Dedifferentiated amniotic fluid mesenchymal stem cell (primary cell): ENCODE measurements around the gene TMEM11.
"Not testable (repeated sequence)": the region's sequence is repeated elsewhere in the genome, so short reads cannot be mapped to it uniquely, and the experiment has no call there.

Experiments
- DNase-seq: peaks from one replicate; pipeline ENCODE4 v3.0.0-alpha.2; 2016; ENCODE audit errors: extremely low spot score

Gene TMEM11

DNA sequence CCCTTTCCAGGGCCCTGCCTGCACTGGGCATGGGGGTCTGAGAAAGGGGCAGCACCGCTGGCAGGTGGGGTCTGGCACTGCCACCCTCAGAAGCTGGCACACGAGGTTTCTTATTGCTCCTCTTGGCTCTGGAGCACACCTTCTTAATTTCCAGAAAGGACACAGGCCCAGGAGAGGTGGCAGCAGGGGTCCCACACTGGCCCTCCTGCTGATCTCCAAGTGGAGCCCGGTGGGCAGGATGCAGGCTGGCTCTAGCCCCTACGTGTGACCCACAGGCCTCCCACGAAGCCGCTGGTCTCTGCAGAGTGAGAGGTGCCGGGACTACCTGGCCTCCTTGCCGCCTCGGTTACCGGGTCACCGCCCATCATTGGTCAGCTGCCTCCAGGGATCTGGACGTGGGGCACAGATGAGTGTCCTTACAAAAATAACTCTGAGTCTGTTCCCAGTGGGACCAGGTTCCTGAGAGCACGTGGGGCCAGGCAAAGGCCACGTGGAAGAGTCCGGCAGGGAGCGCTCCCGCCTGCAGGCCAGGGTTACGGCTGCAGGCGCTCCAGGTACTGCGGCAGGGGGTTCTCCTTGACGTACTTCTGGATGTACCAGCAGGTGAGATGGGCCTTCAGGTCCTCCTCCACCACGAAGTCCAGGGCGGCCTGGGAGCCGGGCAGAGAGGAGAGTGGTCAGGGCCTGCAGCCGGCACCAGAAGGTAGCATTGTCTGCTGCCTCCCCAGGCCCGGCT, 29.0 kb upstream of the TMEM11 start:
- no peak for DNase-seq

DNA sequence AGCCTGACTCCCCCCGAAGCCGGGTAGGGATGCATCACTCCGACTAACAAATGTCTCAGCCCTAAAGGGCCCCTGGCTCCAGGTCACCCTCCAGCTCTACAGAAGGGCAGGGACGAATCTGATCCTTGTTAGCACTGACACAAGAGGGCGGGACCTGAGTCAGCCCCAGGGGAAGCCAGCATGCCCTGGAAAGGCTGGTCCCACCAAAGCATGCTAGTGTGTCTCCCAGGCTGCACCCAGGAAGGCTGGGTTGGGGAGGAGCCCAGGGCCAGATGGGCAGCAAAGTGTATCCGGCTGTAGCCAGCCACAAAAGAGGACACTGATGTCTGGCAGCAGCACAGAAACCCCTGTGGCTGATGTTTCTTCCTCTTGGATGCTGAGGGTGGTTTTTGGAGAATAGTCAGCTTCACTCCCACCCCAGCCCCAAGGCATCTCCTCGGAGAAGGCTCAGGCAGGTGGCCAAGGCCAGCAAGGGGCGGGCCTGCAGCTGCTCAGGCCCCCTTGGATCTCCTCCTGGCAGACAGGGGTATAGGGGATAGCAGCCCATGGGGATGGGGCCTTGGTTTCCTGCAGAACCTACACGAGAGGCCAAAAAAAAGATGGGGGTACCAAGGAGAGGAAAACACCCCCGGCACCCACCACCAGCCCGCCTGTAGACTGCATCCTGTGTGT, 28.2 kb upstream of the TMEM11 start:
- no peak for DNase-seq

DNA sequence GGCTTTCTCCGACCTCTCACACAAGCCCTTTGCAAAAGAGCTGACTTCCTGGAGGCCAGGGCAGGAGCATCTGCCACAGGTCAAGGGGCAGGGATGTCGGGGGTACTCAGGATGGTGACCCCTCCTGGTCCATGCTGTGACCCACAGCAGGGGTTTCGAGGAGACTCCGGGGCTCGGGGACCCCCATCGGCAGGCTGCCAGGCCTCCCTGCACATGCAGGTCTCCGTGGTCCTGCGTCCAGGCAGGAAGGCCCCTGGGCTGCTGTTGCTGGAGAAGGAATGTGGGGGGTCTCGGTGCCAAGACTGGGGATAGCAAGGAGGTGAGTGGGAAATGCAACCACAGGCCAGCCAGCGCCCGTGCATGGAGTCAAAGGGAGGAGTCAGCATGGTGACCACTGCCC, 27.6 kb upstream of the TMEM11 start:
- no peak for DNase-seq

DNA sequence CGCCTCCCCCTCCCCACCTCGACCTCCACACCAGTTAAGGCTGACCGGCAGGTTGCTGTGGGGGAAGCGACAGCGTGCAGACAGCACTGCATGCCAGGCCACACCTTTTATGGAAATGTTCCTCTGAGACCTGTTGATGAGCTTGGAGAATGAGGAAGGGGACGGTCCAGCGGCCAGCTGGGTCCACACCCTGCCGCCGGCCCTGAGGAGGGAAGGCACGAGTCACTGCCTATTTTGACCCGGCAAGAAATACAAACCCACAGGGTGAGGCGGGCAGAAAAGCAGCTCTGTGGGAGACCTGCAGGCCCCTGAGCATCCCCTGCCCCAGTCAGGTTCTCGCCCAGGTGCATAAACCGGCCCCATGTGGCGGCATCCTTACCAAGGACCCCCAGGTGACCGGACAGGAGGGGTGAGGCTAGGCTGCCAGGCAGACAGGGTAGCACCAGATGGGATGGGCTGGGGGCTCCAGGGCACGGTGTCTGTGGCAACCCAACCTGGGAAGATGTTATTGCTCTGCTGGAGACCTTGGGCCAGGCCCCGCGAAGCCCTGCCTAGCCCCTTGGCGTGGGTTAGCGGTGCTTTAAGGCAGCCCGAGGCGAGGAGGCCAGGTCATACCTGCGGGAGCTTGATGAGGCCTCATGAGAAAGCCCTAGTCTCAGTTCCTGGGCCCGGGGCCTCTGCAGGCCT, 26.6 kb upstream of the TMEM11 start:
- no peak for DNase-seq

DNA sequence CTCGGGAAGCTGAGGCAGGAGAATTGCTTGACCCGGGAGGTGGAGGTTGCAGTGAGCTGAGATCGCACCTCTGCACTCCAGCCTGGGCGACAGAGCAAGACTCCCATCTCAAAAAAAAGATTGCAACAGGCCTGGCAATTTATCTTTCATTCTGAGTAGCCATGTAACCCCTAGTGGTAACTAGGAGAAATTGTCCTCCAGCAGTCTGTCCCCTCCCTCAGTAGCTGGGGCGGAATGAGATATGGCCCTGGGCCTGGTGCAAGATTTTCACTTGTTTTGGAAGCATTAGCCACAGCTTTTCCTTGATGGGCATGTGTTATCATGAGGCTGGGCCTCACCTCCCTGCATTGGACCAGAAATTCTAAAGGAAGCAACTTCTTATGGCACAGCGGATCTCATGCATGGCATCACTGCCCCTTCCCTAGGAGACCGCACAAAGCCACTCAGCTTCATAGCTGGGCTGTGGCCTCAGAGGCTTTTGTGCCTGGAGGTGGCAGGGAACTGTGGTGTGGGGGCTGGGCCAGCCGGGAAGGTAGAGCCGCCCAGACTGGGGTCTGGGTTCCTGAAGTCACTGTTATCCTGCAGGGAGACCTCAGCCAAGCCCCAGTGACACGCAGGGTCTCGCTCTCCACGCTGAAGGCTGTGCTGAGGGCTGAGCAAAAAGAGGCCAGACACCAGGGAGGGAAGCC, 25.9 kb upstream of the TMEM11 start:
- no peak for DNase-seq

DNA sequence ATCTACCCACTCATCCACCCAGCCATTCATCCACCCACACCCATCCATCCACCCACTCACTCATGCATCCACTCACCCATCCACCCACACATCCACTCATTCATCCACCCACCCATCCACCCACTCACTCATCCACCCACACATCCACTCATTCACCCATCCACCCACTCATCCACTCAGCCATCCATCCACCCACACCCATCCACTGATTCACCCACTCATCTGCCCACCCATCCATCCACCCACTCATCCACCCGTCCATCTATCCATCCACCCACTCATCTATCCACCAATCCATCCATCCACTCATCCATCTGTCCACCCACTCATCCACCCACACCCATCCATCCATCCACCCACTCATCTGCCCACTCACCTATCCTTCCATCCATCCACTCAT, 22.0 kb upstream of the TMEM11 start:
- no peak for DNase-seq

DNA sequence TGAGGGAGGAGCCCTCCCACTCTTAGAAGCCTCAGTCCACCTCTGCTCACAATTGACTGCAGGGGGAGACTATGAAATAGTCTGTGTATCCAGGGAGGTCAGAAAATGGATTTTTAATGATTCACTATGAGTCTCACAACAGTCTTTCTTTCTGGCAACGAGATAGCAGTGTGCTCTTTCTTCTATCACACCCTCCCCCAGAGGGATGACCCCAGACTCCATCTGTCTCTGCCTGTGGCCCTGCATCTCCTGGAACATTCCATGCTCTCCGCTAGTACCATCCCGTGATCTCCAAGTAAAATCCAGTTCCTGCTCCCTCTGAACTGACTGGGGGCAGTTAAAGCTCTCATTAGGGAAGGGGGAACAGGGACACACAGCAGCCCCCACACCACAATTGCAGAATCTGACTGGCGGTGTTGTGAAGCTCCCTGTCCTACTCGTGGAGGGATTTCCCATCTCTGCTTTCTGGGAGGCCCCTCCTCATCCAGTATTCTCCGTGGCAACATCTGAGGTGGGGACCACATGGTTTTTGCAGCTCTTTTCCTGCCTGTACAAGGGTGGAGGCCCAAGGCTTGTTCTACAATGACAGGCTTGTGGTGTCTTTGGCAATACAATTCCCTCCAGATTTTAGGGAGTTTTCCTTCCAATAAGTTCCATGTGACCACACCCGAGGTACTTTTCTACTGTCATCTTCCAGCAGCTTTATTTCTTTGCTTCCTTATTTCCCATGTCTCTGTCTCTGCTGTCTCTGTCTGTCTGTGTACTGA, 19.8 kb upstream of the TMEM11 start:
- no peak for DNase-seq

DNA sequence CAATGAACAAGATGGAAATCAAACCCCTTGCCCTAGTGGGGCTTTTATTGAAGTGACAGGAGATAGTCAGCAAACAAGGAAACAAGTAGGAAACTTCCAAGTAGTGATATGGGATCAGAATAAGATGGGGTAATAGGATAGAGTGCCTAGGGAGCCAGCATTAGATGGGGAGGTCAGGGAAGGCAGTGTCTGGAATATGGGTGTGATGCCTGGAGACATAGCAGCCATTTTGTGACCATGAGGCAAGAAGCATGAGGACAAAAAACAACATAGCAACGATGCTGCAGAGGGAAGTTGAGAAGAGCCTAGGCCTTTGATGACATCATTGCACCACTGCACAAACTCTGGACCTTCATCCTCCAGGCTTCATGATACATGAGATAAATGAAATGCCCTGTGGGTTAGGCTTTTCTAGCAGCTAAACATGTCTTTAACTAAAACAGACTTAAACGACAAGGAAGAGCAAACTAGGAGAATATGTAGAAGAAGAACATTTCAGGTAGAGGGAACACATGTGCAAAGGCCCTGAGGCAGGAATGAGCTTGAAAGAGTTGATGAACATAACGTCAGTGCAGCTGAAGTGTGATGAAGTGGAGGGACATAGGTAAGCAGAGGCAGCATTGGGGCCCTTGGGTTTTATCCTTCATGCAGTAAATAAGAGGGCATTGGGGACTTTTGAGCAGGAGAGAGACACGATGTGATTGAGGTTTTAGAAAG, 18.2 kb upstream of the TMEM11 start:
- DNase-seq, result no peak

DNA sequence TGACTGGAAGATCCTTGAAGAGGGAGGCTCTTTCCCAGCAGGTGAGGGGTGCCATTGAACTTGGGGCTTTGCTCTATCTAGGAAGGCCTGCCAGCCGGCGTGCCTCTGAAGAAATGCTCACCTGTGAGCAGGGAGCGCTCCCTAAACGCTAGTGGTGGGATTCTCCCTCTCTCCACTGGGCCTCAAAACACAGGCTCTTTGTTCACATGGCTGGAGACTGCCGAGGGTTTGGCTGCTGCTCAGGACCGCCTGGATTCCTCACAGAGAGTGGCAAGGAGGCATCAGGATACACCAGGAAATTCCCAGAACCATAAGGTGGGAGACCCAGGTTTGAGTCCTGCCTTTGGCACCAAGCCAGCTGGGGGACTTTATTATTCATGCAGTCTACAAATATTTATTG, 17.6 kb upstream of the TMEM11 start:
- DNase-seq, result no peak

DNA sequence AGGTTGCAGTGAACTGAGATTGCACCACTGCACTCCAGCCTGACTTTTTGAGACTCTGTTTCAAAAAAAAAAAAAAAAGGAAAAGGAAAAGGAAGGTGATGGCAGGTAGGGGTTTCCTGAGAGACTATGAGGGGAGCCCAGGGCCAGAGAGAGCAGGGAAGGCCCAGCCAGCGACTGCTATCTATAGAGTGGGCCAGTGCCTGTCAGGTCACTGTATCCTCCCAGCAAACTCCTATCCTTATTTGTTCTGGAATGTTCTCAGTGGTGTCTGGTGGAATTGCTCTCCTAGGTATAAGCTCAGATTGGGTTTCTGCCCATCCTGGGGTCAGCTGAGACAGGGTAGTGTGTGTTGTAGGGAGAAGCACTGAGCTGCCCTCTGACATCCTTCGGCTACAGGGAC, 14.9 kb upstream of the TMEM11 start:
- DNase-seq, result no peak

DNA sequence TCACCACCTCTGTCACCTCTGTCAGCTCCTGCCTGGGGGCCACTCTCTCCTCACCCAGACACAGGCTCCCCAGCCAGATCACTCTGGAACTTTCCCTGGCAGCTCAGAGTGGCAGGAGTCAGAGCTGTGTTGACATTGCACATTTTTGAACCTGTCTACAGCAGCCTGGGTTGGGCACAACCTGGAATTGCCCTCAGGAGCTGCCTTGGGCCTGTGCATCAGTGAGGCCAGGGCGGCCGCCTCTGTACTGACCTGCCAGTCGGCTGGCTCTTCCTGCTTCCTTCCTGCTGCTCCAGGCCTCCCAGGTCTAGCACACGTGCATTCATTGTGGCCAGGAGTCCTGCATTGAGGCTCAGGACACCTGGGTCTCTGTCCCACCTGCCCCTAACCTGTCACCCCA, 14.2 kb upstream of the TMEM11 start:
- no peak for DNase-seq

DNA sequence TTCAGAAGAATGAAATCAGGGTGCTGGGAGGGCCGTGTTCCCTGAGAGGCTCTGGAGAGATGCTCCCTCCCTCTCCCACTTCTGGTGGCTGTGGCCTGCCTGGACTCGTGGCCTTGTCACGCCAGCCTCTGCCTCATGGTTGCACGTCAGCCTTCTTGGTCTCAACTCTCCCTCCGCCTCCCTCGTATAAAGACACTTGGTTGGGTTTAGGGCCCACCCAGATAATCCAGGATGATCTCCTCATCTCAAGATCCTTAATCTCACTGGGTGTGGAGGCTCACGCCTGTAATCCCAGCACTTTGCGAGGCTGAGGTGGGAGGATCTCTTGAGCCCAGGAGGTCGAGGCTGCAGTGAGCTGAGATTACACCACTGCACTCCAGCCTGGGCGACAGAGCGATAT, 13.3 kb upstream of the TMEM11 start:
- DNase-seq, result not testable (repeated sequence)

DNA sequence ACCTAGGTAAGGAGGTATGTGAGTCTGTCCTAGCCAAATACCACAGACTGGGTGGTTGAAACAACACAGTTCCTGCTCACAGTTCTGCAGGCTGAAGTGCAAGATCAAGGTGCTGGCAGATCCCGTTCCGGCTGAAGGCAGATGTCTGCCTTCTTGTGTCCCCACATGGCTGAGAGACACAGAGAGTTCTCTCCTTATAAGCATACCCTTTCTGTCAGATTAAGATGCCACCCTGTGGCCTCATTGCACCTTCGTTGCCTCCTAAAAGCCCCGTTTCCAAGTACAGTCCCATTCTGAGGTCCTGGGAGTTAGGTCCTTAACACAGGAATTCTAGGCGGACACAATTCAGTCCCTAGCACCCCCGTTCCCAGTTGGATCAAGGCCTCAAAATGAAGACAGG, 9.1 kb upstream of the TMEM11 start:
- DNase-seq, result no peak

DNA sequence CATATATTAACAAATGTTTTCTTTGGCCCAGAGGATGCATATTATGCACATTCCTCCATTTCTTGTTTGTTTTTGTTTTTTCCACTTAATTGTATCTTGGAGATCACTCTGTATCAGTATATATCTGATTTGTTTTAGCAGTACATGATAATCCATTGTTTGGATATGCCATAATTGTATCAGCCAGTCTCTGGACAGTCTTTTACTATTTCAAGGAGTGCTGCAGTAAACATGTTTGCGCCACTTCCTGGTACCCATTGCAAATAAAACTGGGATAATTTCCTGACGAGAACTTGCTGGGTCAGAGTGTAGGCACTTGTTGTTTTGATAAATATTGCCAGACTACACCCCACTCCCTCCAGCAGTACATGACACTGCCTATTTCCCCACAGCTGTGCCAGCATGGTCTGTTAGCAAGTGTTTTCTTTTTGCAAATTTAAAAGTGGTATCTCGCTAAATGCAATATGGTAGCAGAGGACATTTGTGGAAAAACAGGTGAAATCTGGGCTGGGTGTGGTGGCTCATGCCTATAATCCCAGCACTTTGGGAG, 4.9 kb upstream of the TMEM11 start:
- DNase-seq, result no peak

DNA sequence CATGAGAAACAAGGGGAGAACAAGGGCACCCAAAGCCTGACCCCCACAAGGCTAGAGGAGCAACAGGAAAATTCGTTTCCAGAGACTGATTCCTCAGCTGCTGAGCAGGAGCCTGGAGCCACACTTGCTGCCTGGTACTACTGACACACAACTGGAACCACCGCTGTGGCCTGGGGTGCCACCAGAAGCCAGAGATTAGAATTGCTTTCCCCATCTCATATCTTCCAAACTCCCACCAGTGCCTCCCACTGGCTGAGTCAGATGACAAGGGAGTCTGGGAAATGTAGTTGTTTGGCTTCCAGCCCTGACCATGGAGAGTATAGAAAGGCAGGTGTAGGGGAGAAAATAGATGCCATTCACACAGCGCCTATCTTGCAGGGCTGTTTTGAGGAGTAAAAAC, 4.1 kb upstream of the TMEM11 start:
- no peak for DNase-seq

DNA sequence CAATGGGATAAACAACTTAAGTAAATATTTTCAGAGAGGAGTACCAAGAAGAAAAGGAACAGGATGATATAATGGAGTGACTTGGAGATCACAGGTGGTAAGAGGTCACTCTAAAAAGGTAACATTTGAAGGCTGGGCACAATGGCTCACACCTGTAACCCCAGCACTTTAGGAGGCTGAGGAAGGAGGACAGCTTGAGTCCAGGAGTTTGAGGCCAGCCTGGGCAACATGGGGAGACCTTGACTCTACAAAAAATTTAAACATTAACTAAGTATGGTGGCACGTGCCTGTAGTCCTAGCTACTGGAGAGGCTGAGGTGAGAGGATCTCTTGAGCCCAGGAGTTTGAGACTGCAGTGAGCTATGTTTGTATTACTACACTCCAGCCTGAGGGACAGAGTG, 3.4 kb upstream of the TMEM11 start:
- DNase-seq, result no peak

DNA sequence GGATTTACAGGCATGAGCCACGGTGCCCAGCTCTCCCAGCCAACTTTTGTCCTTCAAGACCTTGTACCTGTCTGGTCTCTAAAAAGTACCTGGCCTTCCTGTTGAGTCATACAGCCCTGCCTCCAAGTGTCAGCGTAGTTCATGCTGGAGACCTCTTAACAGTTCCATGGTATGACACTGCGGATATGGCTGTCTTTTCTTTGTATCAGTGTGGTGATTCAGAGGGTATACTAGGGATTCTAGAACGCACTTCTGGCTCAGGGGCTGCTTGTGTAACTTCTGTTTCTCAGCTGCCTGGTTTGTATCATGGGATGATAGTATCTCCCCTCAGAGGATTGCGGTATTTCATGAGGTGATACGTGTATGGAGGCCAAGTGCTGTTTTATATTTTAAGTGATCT, 2.0 kb upstream of the TMEM11 start:
- DNase-seq, result no peak

DNA sequence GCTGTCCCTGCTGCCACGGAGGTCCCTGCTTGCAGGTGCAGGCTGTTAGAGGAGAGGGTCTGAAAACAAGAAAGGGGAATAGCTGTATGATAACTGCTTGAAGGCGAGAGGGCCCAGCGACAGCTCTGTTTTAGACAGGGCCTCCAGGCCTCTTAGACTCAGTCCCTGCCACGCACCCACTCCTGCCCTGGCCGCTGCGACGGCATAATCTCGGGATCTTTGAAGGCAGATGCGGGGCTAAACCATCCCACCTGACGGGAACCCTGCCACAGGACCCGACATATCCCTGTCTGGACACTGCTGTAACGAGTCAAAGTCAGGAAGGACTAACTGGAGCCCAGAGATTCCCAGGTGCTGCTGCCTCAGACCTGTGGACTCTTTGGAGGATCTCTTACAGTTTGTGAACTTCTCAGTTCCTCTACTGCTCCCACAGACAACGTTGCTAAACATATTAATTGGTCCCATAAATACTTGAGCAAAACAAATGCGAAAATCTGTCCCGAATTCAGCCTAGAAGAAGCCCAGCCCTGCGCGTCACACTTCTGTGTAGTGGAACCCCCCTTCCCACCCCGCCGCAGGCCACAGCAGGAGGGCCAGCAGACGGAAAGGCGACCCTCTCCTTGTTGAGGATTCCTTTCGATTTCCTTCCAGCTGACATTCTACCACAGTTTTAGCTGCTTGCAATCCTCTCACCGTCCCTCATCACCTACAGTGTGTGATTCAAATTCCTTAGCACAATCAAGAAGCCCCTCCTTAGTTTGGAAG, 998 bp upstream of the TMEM11 start:
- DNase-seq, result no peak

DNA sequence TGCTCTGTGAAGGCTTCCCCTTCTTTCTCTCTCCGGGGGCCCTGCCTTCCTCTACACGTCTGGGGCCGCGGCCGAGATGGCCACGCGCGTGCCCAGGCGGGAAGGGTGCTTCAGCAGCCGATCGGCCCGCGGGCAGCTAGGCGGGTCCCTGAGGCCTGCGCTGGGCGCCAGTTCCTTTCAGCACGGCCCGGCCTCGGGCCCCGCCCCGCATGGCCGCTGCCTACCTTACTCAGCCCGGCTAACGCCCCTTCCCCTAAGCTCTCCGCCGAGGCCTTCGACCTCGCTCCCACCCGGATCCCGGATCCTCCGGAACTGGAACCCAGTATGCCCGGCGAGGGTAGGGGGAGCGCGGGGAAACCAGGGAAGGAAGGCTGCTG, 335 bp downstream of the TMEM11 start:
- DNase-seq, result no peak
